WERI-Rb-1 (cell line): Measurements from ENCODE around the gene LRPPRC.

Source experiments
- DNase-seq: peaks from one replicate; pipeline ENCODE4 v3.0.0-alpha.2; 2020
- H3K27ac ChIP-seq: fragments of 250-450 bp; sonication (Bioruptor Pico); 2 replicates; pipeline ENCODE4 v1.5.1; 2020; ENCODE audit warnings: mild to moderate bottlenecking, moderate library complexity
- H3K27me3 ChIP-seq: fragments of 250-450 bp; sonication (Bioruptor Pico); 2 replicates; pipeline ENCODE4 v1.5.1; 2021; ENCODE audit warnings: mild to moderate bottlenecking, low read depth, moderate library complexity; ENCODE audit not compliant: insufficient read depth, severe bottlenecking
- H3K36me3 ChIP-seq: fragments of 250-450 bp; sonication (Bioruptor Pico); 2 replicates; pipeline ENCODE4 v1.5.1; 2020; ENCODE audit warnings: mild to moderate bottlenecking, moderate library complexity
- H3K4me3 ChIP-seq: 2 replicates; pipeline ENCODE4 v1.5.1; 2011; ENCODE audit warnings: low read depth, mild to moderate bottlenecking, control low read depth, low read length
- H3K9me3 ChIP-seq: fragments of 250-450 bp; sonication (Bioruptor Pico); 2 replicates; pipeline ENCODE4 v1.5.1; 2021; ENCODE audit warnings: mild to moderate bottlenecking, moderate library complexity; ENCODE audit not compliant: severe bottlenecking
- CTCF ChIP-seq: IDR thresholded peaks from 2 replicates; pipeline ENCODE4 v1.5.1; 2011; ENCODE audit warnings: low read depth, mild to moderate bottlenecking, control low read depth, inconsistent platforms, low read length

Gene LRPPRC

GRCh38 chr2:43841949-43842865, 153.6 kb downstream of the LRPPRC start:
- no peak for TF ChIP-seq CTCF
- DNase-seq = no peak
- H3K27ac ChIP-seq = no peak overlapping the region
- no peaks in the 10 kb centered on the region for H3K36me3 ChIP-seq
- H3K27me3 ChIP-seq = no peaks in the 10 kb centered on the region
- H3K4me3 ChIP-seq = no peak overlapping the region
- H3K9me3 ChIP-seq = no peaks in the 10 kb centered on the region

DNA sequence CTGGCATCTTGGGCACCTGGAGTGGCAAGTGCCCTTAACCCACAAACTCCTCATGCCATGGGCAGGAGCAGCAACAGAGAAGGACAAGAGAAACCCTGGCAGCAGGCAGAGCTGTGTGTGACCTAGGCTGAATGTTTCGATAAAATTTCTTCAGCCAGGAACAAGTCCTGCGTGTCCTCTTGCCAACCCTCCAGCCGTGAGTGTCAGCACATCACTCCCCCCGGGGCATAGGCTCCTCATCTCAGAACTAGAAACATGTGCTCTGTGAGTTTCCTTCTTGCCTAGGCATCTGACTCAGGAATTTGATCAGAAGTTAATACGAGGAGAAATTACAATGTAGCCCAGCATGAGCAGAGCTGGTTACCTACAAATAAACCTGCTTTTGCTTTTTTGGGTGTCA, 154.8 kb downstream of the LRPPRC start:
- H3K27ac ChIP-seq = no peak overlapping the region
- no peak for DNase-seq

GRCh38 chr2:43839776-43840564, 155.8 kb downstream of the LRPPRC start:
- Histone ChIP-seq H3K27ac (no peak overlapping the region), H3K27me3 (no peaks in the 10 kb centered on the region), H3K4me3 (no peak overlapping the region), H3K36me3 (no peaks in the 10 kb centered on the region), H3K9me3 (no peaks in the 10 kb centered on the region)
- no peak for DNase-seq
- no peak for TF ChIP-seq CTCF

More for the DNA sequence above, 154.8 kb downstream of the LRPPRC start:
- Histone ChIP-seq H3K27me3 (no peaks in the 10 kb centered on the region), H3K9me3 (no peaks in the 10 kb centered on the region), H3K36me3 (no peaks in the 10 kb centered on the region), H3K4me3 (no peak overlapping the region)
- TF ChIP-seq CTCF = no peak

DNA sequence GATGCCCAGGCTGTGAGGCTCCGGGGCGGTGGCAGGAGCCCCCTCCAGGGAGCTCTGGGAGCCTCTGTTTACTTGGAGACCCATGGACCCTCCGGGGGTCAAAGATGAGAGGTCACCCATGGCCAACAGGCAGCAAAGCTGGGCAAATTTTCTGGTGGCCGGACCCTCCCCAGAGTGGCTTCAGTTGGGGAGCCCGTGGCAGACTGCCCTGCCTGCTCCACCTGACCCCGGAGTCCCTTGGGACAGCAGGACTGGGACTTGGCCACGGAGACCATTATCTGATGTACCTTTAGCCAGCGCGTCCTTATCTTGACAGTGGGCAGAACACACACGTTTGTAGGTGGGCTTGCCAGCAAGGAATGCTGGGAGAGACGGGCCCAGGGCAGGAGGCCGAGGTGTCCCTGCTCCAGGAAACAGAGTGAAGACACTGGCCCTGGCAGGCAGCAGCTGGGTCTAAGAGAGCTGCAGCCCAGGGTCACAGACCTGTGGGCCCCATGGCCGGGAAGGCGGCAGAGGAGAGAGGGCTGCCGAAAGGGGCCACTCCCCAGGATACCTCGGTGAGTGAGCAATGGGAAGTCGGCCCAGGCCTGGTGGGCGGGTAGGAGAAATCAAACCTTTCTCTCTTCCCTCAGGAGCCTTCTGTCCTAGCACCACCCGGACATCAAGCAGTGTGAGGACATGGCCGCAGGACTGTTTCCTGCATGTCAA, 157.1 kb downstream of the LRPPRC start, which contains the start of the genes ABCG5 and ABCG8:
Gene ABCG5, minus strand, starts transcription at position 280 of the 708 bp plus-strand sequence. Its CDS starts 160 bp downstream, at position 120.
Gene ABCG8, plus strand, starts transcription at position 412 of the 708 bp plus-strand sequence. Its CDS starts 83 bp downstream, at position 495.
- Histone ChIP-seq H3K27ac (no peak within 1 kb of the TSS), H3K27me3 (no peaks in the 10 kb centered on the region), H3K36me3 (no peaks in the 10 kb centered on the region), H3K9me3 (no peaks in the 10 kb centered on the region), H3K4me3 (no peak within 1 kb of the TSS)
- DNase-seq = no peak
- TF ChIP-seq CTCF = no peak

GRCh38 chr2:43837831-43838559, 157.8 kb downstream of the LRPPRC start:
- H3K9me3 ChIP-seq = no peaks in the 10 kb centered on the region
- H3K27ac ChIP-seq = no peak overlapping the region
- DNase-seq = no peak
- H3K4me3 ChIP-seq = no peak overlapping the region
- H3K27me3 ChIP-seq = no peaks in the 10 kb centered on the region
- no peaks in the 10 kb centered on the region for H3K36me3 ChIP-seq
- TF ChIP-seq CTCF = no peak
